ENCODE results near the gene TERC.

- TF ChIP-seq RAD21 (conservative IDR thresholded peaks at IDR 0.05) (no peak), SMC3 (conservative IDR thresholded peaks at IDR 0.05; ENCODE audit: poor library complexity) (no peak), REST (IDR thresholded peaks at IDR 0.05; ENCODE audit: borderline replicate concordance) (no peak), CTCF (IDR thresholded peaks at IDR 0.05; ENCODE audit: poor library complexity, severe bottlenecking) (no peak), EP300 (conservative IDR thresholded peaks at IDR 0.05; ENCODE audit: poor library complexity, severe bottlenecking) (no peak), TAF1 (IDR thresholded peaks at IDR 0.05; ENCODE audit: low read depth) (no peak), POLR2AphosphoS5 (IDR thresholded peaks at IDR 0.05) (no peak)
Measured at GRCh38 chr3:169813757-169814517, 49.1 kb upstream of the TERC start.
